GM12874 (cell line): ENCODE data around the gene RUSC1.

ENCODE experiments used
- TF ChIP-seq, protein P1 (sequence below): IDR thresholded peaks from 2 replicates; pipeline ENCODE4 v1.5.1; 2011; ENCODE audit warnings: low read depth, mild to moderate bottlenecking, control low read depth, low read length, moderate library complexity; ENCODE audit not compliant: insufficient read depth

Gene RUSC1

DNA sequence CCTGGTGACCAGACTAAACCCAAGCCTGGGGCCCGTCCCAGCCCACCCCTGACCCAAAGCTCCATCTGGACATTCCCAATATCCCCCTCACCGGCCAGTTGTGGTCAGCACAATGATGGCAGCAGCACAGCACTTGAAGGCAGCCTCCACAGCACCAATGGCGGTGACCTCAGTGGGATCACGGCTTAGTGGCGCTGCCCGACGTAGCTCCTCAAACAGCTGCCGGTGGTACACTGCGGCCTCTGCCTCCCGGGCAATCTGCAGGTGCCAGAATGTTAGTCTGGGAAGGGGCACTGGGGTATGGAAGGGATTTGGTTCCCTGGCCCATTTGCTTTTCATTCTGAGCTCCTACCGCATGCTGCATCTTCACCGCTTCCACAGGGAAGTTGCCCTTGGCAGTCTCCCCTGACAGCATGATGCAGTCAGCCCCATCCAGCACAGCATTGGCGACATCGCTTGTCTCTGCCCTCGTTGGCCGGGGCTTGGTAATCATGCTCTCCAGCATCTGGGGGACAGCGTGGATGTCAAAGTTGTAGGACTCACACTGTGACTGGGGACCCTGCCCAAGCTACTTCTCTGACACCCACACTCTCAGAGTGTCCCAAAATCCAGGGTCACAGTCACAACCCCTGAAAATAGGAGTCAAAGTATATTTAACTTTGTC is 27.5 kb upstream of the RUSC1 start:
- TF ChIP-seq, protein P1, sequence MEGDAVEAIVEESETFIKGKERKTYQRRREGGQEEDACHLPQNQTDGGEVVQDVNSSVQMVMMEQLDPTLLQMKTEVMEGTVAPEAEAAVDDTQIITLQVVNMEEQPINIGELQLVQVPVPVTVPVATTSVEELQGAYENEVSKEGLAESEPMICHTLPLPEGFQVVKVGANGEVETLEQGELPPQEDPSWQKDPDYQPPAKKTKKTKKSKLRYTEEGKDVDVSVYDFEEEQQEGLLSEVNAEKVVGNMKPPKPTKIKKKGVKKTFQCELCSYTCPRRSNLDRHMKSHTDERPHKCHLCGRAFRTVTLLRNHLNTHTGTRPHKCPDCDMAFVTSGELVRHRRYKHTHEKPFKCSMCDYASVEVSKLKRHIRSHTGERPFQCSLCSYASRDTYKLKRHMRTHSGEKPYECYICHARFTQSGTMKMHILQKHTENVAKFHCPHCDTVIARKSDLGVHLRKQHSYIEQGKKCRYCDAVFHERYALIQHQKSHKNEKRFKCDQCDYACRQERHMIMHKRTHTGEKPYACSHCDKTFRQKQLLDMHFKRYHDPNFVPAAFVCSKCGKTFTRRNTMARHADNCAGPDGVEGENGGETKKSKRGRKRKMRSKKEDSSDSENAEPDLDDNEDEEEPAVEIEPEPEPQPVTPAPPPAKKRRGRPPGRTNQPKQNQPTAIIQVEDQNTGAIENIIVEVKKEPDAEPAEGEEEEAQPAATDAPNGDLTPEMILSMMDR = no peak

DNA sequence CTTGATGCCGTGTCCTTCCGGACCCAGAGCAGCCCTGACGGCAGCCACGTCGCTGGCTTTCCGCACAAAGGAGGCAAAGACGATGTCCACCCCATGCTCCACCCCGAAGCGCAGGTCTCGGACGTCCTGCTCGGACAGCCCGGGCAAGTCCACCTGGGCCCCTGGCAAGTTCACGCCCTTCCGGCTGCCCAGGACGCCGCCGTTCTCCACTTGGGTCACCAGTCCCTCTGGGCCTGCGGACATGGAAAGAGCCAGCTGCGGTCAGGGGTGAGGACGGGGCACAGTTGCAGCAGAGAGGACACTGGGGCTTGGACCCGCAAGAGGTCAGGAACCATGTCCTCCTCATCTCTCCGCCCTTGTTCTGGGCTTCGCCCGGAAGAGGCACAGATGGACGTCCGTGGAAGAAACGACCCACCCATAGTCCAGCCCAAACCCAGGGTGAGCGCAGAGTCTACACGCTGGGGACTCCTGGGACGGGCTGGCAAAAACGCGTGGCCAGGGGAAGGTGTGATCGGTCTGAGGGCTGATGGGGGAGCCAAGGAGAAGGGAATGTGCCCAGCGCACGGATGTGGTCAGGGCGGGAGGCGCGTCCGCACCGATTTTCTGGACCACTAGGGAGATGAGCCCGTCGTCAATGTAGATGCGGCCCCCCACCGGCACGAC is 26.0 kb upstream of the RUSC1 start:
- TF ChIP-seq, protein P1 = no peak

DNA sequence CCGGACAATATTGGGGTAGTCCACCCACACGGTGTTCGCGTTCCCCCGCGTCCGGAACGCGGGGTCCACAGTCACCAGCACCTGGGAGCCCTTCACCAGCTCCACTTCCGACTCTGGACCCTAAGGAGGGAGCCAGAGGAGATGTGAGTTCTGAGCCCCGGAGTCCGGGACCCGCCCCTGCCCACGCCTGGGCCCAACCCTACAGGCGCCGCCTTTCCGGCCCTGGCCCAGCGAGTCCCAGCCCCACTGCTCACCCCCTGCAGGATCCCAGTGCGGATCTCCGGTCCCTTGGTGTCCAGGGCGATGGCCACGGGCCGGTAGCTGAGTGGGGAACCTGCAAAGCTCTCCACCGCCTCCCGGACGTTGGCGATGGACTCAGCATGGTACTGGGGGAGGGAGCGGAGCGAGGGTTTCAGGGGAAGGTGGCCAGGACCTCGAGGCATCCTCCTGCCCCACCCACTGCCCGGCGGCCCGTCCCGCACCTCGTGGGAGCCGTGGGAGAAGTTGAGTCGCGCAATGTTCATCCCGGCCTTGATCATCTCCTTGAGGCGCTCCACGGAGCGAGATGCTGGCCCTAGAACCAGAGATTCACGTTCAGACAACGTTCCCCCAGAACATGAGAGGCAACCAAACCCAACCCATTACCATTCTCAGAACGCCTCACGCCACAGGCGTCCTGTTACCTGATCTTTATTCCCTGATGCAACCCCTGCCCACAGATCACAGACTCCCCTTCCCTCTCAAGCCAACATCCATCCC is 25.3 kb upstream of the RUSC1 start:
- TF ChIP-seq, protein P1 = no peak

DNA sequence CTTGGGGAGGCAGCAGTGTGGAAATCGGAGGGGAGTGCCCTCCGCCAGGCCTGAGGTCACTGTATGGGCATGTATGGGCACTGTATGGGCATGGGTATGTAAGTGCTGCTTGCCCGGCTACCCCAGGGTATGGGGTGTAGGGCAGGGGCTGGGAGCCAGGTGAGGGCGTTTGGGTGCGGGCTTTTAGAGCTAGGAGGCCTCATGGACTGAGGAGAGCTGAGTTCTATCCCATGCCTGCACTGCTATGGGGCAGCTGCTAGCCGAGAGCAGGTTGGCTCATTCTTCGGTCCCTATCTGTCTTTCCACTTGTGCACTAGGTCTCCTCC is 24.8 kb upstream of the RUSC1 start:
- TF ChIP-seq, protein P1 = no peak

DNA sequence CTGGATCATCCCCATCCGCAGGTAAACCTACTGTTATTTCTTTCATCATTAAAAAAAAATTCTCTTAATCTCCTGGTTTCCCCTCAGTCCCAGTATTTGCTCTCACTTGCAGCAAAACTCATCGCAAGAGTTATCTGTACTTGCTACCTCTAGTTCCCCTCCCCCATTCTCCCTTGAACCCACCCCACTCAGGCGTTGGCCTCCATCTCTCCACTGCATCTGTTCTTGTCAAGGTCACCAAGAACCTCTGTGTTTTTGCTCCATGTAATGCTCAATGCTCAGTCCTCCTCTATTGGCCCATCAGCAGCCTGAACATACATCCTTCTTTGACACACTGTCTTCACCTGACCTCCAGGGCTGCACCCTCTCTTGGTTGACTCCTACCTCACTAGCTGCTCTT is 24.0 kb upstream of the RUSC1 start:
- TF ChIP-seq, protein P1 = no peak

DNA sequence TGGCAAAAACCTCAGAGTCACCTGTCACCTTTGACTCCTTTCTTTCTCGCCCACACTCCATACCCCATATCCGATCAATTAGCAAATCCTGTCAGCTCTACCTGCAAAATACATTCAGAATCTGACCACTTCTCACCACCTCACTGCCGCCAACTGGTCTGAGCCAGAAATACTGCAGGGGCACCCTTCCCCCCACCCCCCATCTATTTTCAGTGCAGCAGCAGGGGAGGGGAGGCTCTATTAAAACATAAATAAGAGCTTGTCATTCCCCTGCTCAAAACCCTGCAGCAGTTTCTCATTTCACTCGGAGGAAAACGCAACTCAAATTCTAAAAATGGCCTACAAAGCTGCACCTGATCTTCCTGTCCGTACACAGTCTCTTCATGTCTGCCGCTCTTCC is 23.3 kb upstream of the RUSC1 start:
- TF ChIP-seq, protein P1 = no peak

DNA sequence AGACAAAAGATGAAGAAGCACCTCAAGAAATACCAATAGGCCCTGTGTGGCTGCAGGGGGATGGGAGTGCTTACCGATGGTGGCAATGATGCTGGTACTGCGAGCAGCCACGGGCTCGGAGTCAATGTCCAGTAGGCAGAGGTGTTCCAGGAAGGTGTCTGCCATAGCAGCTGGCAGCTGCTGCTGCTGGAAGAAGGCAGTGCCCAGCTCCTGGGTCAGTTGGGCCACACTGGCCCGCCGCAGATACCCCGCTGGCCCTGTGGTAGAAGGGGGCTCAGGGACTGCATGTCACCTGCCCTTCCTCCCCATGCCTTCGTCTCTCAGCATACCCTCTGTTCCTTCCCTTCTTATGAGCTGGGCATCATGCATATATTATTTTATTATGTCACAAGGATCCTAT is 20.7 kb upstream of the RUSC1 start:
- TF ChIP-seq, protein P1 = no peak
